Epithelial cell of umbilical artery (primary cell): ENCODE results near the gene SLC25A24. TPM values are rescaled to one million over a fixed set of nuclear protein-coding genes. Genes with fewer than 3 reads are reported as not detected.

ENCODE experiments used
- total RNA-seq: library from RNA; depleted of rRNA; stranded (reverse); fragments of >200 nt; gene quantifications from 2 replicates; pipeline ENCODE4 v1.2.3, GENCODE V29; 2014

Gene SLC25A24
- total RNA-seq, result 44.2 and 62.8 TPM in 2 replicates

GRCh38 chr1:108199781-108200686, at the start of gene SLC25A24:
Gene SLC25A24, minus strand, starts transcription at chr1:108200343. Its CDS starts 205 bp downstream, at chr1:108200138.

DNA sequence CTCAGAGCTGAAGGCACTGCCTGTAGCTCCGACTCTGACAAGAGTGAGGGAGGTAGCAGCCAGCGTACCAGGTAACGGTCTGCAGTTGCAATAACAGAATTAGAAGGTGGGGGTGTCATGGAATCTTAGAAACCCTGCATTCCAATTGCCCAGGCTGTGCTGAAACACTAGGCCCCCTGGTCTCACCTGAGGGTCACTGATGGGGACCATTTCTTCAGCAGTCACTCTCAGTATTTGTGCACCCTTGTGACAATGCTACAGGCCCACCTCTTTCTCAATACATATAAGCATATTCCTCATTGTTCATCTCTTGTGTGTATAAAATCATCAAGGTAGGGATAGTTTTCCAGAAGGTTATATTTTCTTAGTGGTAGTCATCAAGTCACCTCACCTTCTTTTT, 43.8 kb upstream of the SLC25A24 start, which contains the start of gene NBPF4:
NBPF4 (minus strand) TSS at position 101 of the 400 bp plus-strand sequence. CDS start 315 bp downstream, outside the sequence.

Other genes with a start within 250 kb of the SLC25A24 start
- 1.9 and 2.1 TPM in 2 replicates for gene VAV3, start 235.2 kb downstream of the SLC25A24 start, total RNA-seq
- not detected in 2 replicates for gene NBPF4, start 43.7 kb upstream of the SLC25A24 start, total RNA-seq
- gene NBPF6, start 250.0 kb upstream of the SLC25A24 start, total RNA-seq, result not detected in 2 replicates